ENCODE results near the gene BUD31. TPM values are rescaled to one million over a fixed set of nuclear protein-coding genes. Genes with fewer than 3 reads are reported as not detected.

BUD31 gene
- total and polyA plus RNA-seq, 2 of the 8 experiments (the other 6 are each of a cell fraction or from before 2014, with no cell fraction given) = 46.7 to 114 TPM

GRCh38 chr7:99406557-99406956 is 2.2 kb upstream of the BUD31 start:
- ChIA-PET CTCF (ENCODE audit: partially characterized antibody) (interaction anchor here (1.3 to 1.5 kb wide), 3 partner anchors 9 to 42 kb away, joined by 3 to 6 read pairs (median 4); no protein-coding TSS in a partner anchor), POLR2A (ENCODE audit: partially characterized antibody) (interaction anchor here (1.0 to 8.4 kb wide), 9 partner anchors 9 to 54 kb away, joined by 3 to 150 read pairs (median 11); partner anchors contain the start of genes ARPC1B, CPSF4 and PTCD1)
- H4K91ac ChIP-seq (replicated peaks; ENCODE audit: insufficient read length, low read length) = no peak overlapping the region
- no peak overlapping the region for H2BK12ac ChIP-seq (ENCODE audit: low read depth, low read length)
- peaks cover 13% of the 10 kb centered on the region for H3K23me2 ChIP-seq (ENCODE audit: low read depth, low read length)
- no peak overlapping the region for H3K23ac ChIP-seq (ENCODE audit: insufficient read length)
- no peak overlapping the region for H3K27ac ChIP-seq (ENCODE audit: low read depth, low read length)
- no peak overlapping the region for H4K8ac ChIP-seq (ENCODE audit: extremely low read depth, insufficient read depth, low read length)
- no peaks in the 10 kb centered on the region for H3K9me3 ChIP-seq (ENCODE audit: insufficient read depth in 2 of 2, low read depth in 1 of 2, low read length in 1 of 2)
- 75% methylated on average over 1 of the region's 1 CpG; no CpG with 5 or more reads in 1 of the 2 experiments for WGBS, 2 experiments (ENCODE audit: extremely low coverage in 1 of 2, insufficient coverage in 1 of 2, insufficient read length in 1 of 2, insufficient replicate concordance in 2 of 2, low coverage in 1 of 2, low lambda C conversion rate in 2 of 2, missing lambda C conversion rate in 1 of 2)
- peaks cover 27% of the 10 kb centered on the region for H3K79me1 ChIP-seq (ENCODE audit: low read depth, low read length)
- no peak overlapping the region for H4K5ac ChIP-seq (ENCODE audit: insufficient read length, low read depth, low read length)
- no peak overlapping the region for H2BK120ac ChIP-seq (replicated peaks; ENCODE audit: low read depth, low read length)
- peaks cover 17 to 27% of the 10 kb centered on the region in 2 experiments for H4K20me1 ChIP-seq (replicated peaks in 1 of 2; ENCODE audit: control insufficient read depth in 1 of 2, insufficient read depth in 2 of 2, low read length in 2 of 2)
- peaks cover 0 to 5% (median 3%) of the 10 kb centered on the region in 4 experiments; a peak in 2 of 7 replicates for H3K4me1 ChIP-seq (replicated peaks in 1 of 4; ENCODE audit: control insufficient read depth in 3 of 4, insufficient read depth in 4 of 4, low read length in 3 of 4)
- no peak for TF ChIP-seq TAF1 (IDR thresholded peaks at IDR 0.05; ENCODE audit: low read depth, low read length)
- H3K56ac ChIP-seq (replicated peaks; ENCODE audit: insufficient read length, low read depth, low read length) = no peak overlapping the region
- no peak overlapping the region for H3K14ac ChIP-seq (ENCODE audit: insufficient read length)
- H3K79me2 ChIP-seq (ENCODE audit: control insufficient read depth in 1 of 2, insufficient read depth in 2 of 2, low read length in 2 of 2) = peaks cover 34 to 73% of the 10 kb centered on the region in 2 experiments
- H3K18ac ChIP-seq (ENCODE audit: extremely low read depth, low read length) = no peak overlapping the region
- no peak overlapping the region for H2BK5ac ChIP-seq (ENCODE audit: low read depth, low read length)
- H3K4me2 ChIP-seq (ENCODE audit: insufficient read depth in 1 of 2, low read depth in 2 of 2, low read length in 2 of 2) = peak overlapping the region; percentile 74 to 87
- H3K4ac ChIP-seq (replicated peaks; ENCODE audit: insufficient read length, low read depth, low read length) = no peak overlapping the region
- no peak overlapping the region for H2AK5ac ChIP-seq (ENCODE audit: low read depth, low read length)
- H2AFZ ChIP-seq (ENCODE audit: low read length) = no peak overlapping the region
- H2BK20ac ChIP-seq (ENCODE audit: low read length) = no peak overlapping the region
- no peak overlapping the region for H2BK15ac ChIP-seq (ENCODE audit: low read length)
- H3K4me3 ChIP-seq (ENCODE audit: extremely low read depth in 1 of 4, insufficient read depth in 2 of 4, low read depth in 3 of 4, low read length in 4 of 4) = peak overlapping the region in 2 of 4 experiments; percentile 93 to 98; a peak in 3 of 8 replicates
- no peak overlapping the region; a peak in 3 of 7 replicates for H3K9ac ChIP-seq (replicated peaks in 1 of 4; ENCODE audit: extremely low read depth in 1 of 4, low read depth in 3 of 4, low read length in 3 of 4)
- H3K36me3 ChIP-seq (ENCODE audit: control insufficient read depth in 2 of 4, insufficient read depth in 4 of 4, low read length in 3 of 4) = peaks cover 15 to 46% (median 26%) of the 10 kb centered on the region in 4 experiments
- no peak for DNase-seq (ENCODE audit: low read depth in 1 of 2, low spot score in 2 of 2)
- no peaks in the 10 kb centered on the region for H3K27me3 ChIP-seq (replicated peaks in 1 of 4; ENCODE audit: control insufficient read depth in 3 of 4, extremely low read depth in 1 of 4, insufficient read depth in 3 of 4, low read length in 3 of 4)
- no peak for FAIRE-seq
